Muscle of leg (tissue), 11 donors: ENCODE results near the gene CAMTA1. TPM values are rescaled to one million over a fixed set of nuclear protein-coding genes. Genes with fewer than 3 reads are reported as not detected.
"Not testable (repeated sequence)": the region's sequence is repeated elsewhere in the genome, so short reads cannot be mapped to it uniquely, and the experiment has no call there.

ENCODE experiments used
- DNase-seq: peaks from one replicate; pipeline ENCODE4 v3.0.0; 2013
- H3K27ac ChIP-seq: one replicate; pipeline ENCODE4 v1.5.1; 2013; ENCODE audit warnings: mild to moderate bottlenecking, low read length, control low read depth
- H3K27me3 ChIP-seq: one replicate; pipeline ENCODE4 v1.6.1; 2013; ENCODE audit warnings: low read length; ENCODE audit not compliant: control insufficient read depth, insufficient read depth
- H3K36me3 ChIP-seq: one replicate; pipeline ENCODE4 v1.6.1; 2013; ENCODE audit warnings: low read length; ENCODE audit not compliant: control insufficient read depth, insufficient read depth
- H3K4me1 ChIP-seq: one replicate; pipeline ENCODE4 v1.6.1; 2013; ENCODE audit warnings: low read length; ENCODE audit not compliant: control insufficient read depth, insufficient read depth
- H3K4me3 ChIP-seq: one replicate; pipeline ENCODE4 v1.5.1; 2013; ENCODE audit warnings: low read length, control low read depth
- H3K9me3 ChIP-seq: replicated peaks from 2 replicates; pipeline ENCODE4 v1.6.1; 2013; ENCODE audit warnings: low read depth, low read length; ENCODE audit not compliant: control insufficient read depth
- WGBS: methylation state at CpG from one replicate; pipeline ENCODE4 v1.1.5; 2013; ENCODE audit warnings: missing lambda C conversion rate; ENCODE audit not compliant: insufficient coverage; 5-methylcytosine and 5-hydroxymethylcytosine counted together
- polyA plus RNA-seq, 8 donors: library from polyadenylated mRNA; unstranded; fragments of 120-200 nt; gene quantifications; one replicate each; pipeline versions ENCODE4 v1.2.1 to v1.2.3, GENCODE V29; 2013; ENCODE audit warnings: inconsistent platforms in 1 of 8, low replicate concordance in 1 of 8; ENCODE audit not compliant: insufficient read length in 8 of 8, insufficient read depth in 1 of 8
- total RNA-seq: library from RNA; stranded (reverse); fragments of 120-200 nt; gene quantifications from one replicate; pipeline ENCODE4 v1.2.4, GENCODE V29; 2013

Gene CAMTA1
- total and polyA plus RNA-seq, 9 donors: 36.4 to 56.4 (median 47.7) TPM

GRCh38 chr1:7151978-7152377 lies 366.7 kb downstream of the CAMTA1 start:
- Histone ChIP-seq H3K27ac (no peak overlapping the region), H3K9me3 (no peaks in the 10 kb centered on the region), H3K4me3 (no peak overlapping the region), H3K4me1 (peaks cover 11% of the 10 kb centered on the region), H3K36me3 (no peaks in the 10 kb centered on the region), H3K27me3 (peaks cover 19% of the 10 kb centered on the region)
- no peak for DNase-seq
- WGBS: 79% methylated on average over 7 of the region's 7 CpGs

GRCh38 chr1:7152655-7153054 lies 367.4 kb downstream of the CAMTA1 start:
- Histone ChIP-seq H3K4me1 (peaks cover 11% of the 10 kb centered on the region), H3K9me3 (no peaks in the 10 kb centered on the region), H3K36me3 (no peaks in the 10 kb centered on the region), H3K27me3 (peaks cover 19% of the 10 kb centered on the region), H3K4me3 (no peak overlapping the region), H3K27ac (no peak overlapping the region)
- WGBS: 16% methylated on average over 7 of the region's 10 CpGs
- DNase-seq: no peak

- no peak for DNase-seq
- Histone ChIP-seq H3K4me1 (peaks cover 11% of the 10 kb centered on the region), H3K36me3 (no peaks in the 10 kb centered on the region), H3K27me3 (peaks cover 19% of the 10 kb centered on the region), H3K4me3 (no peak overlapping the region), H3K9me3 (no peaks in the 10 kb centered on the region), H3K27ac (no peak overlapping the region)
- WGBS: 67% methylated on average over 2 of the region's 10 CpGs
Measured at GRCh38 chr1:7153464-7153863, 368.2 kb downstream of the CAMTA1 start.

- Histone ChIP-seq H3K9me3 (no peaks in the 10 kb centered on the region), H3K4me3 (no peak overlapping the region), H3K36me3 (no peaks in the 10 kb centered on the region), H3K27me3 (no peaks in the 10 kb centered on the region), H3K27ac (no peak overlapping the region), H3K4me1 (no peaks in the 10 kb centered on the region)
- 38% methylated on average over 3 of the region's 6 CpGs for WGBS
- no peak for DNase-seq
Measured at GRCh38 chr1:7159116-7159781, 374.0 kb downstream of the CAMTA1 start.

- not testable (repeated sequence) for H3K4me1 ChIP-seq, DNase-seq, H3K4me3 ChIP-seq, H3K27me3 ChIP-seq, H3K27ac ChIP-seq, H3K9me3 ChIP-seq, H3K36me3 ChIP-seq
- no CpG with 5 or more reads among the region's 2 CpGs for WGBS
Measured at GRCh38 chr1:7168554-7168953, 383.3 kb downstream of the CAMTA1 start.

- Histone ChIP-seq H3K9me3 (no peaks in the 10 kb centered on the region), H3K36me3 (no peaks in the 10 kb centered on the region), H3K27me3 (peaks cover 3% of the 10 kb centered on the region), H3K27ac (no peak overlapping the region), H3K4me3 (no peak overlapping the region), H3K4me1 (no peaks in the 10 kb centered on the region)
- no peak for DNase-seq
- WGBS: no CpG with 5 or more reads among the region's 1 CpG
Measured at GRCh38 chr1:7171168-7171567, 385.9 kb downstream of the CAMTA1 start.

- Histone ChIP-seq H3K36me3 (no peaks in the 10 kb centered on the region), H3K27me3 (peaks cover 3% of the 10 kb centered on the region), H3K9me3 (no peaks in the 10 kb centered on the region), H3K4me1 (no peaks in the 10 kb centered on the region), H3K4me3 (no peak overlapping the region), H3K27ac (no peak overlapping the region)
- whole genome bisulfite sequencing: 100% methylated on average over 1 of the region's 6 CpGs
- DNase-seq: no peak
Measured at GRCh38 chr1:7171574-7171973, 386.3 kb downstream of the CAMTA1 start.

GRCh38 chr1:7172804-7173203 lies 387.6 kb downstream of the CAMTA1 start:
- no peak overlapping the region for H3K4me3 ChIP-seq
- no peaks in the 10 kb centered on the region for H3K4me1 ChIP-seq
- 31% methylated on average over 14 of the region's 14 CpGs for WGBS
- peak; percentile 27 for DNase-seq
- no peak overlapping the region for H3K27ac ChIP-seq
- H3K27me3 ChIP-seq: peaks cover 3% of the 10 kb centered on the region
- H3K36me3 ChIP-seq: no peaks in the 10 kb centered on the region
- peaks cover 3% of the 10 kb centered on the region for H3K9me3 ChIP-seq

GRCh38 chr1:7174561-7174960 lies 389.3 kb downstream of the CAMTA1 start:
- Histone ChIP-seq H3K4me3 (no peak overlapping the region), H3K27ac (no peak overlapping the region), H3K4me1 (no peaks in the 10 kb centered on the region), H3K27me3 (peaks cover 6% of the 10 kb centered on the region), H3K9me3 (peaks cover 3% of the 10 kb centered on the region), H3K36me3 (no peaks in the 10 kb centered on the region)
- no peak for DNase-seq
- WGBS: 77% methylated on average over 8 of the region's 12 CpGs

GRCh38 chr1:7174980-7175906 lies 390.0 kb downstream of the CAMTA1 start:
- DNase-seq: no peak
- no peaks in the 10 kb centered on the region for H3K4me1 ChIP-seq
- H3K4me3 ChIP-seq: no peak overlapping the region
- no peak overlapping the region for H3K27ac ChIP-seq
- H3K27me3 ChIP-seq: peaks cover 6% of the 10 kb centered on the region
- 65% methylated on average over 10 of the region's 15 CpGs for WGBS
- H3K36me3 ChIP-seq: no peaks in the 10 kb centered on the region
- peaks cover 3% of the 10 kb centered on the region for H3K9me3 ChIP-seq
